Peyer's patch (tissue), 4 donors: ENCODE measurements around the gene DCP1A. TPM values are rescaled to one million over a fixed set of nuclear protein-coding genes. Genes with fewer than 3 reads are reported as not detected.
"Not testable (repeated sequence)": the region's sequence is repeated elsewhere in the genome, so short reads cannot be mapped to it uniquely, and the experiment has no call there.

Experiments used
- DNase-seq, 3 donors: peaks; one replicate each; pipeline ENCODE4 v3.0.0-alpha.2; 2017 to 2019
- H3K27ac ChIP-seq, 4 donors: fragments of 200-600 bp; sonication (generic); one replicate each; pipeline ENCODE4 v1.5.1; 2016 to 2019
- H3K27me3 ChIP-seq, 2 donors: fragments of 200-600 bp; sonication (generic); one replicate each; pipeline ENCODE4 v1.5.1; 2019
- H3K36me3 ChIP-seq, 3 donors: fragments of 200-600 bp; sonication (generic); one replicate each; pipeline ENCODE4 v1.5.1; 2016 to 2019
- H3K4me1 ChIP-seq, 4 donors: fragments of 200-600 bp; sonication (generic); one replicate each; pipeline ENCODE4 v1.5.1; 2016 to 2019
- H3K4me3 ChIP-seq, 4 donors: fragments of 200-600 bp; sonication (generic); 1 replicate in 3 of 4; 2 replicates in 1 of 4; pipeline ENCODE4 v1.5.1; 2016 to 2019; ENCODE audit warnings: mild to moderate bottlenecking in 1 of 4
- H3K9me3 ChIP-seq, 4 donors: fragments of 200-600 bp; sonication (generic); one replicate each; pipeline ENCODE4 v1.5.1; 2016 to 2019; ENCODE audit warnings: mild to moderate bottlenecking in 1 of 4
- POLR2A ChIP-seq, 2 donors: fragments of 450-650 bp; IDR thresholded peaks; one replicate each; pipeline ENCODE4 v1.5.1; 2017; ENCODE audit warnings: antibody characterized with exemption in 2 of 2, mild to moderate bottlenecking in 2 of 2, moderate library complexity in 2 of 2
- total RNA-seq, 4 donors: library from RNA; depleted of rRNA; stranded (reverse); fragments of >200 nt; gene quantifications; one replicate each; pipeline ENCODE4 v1.1.0, GENCODE V29; 2016
- TF ChIP-seq, protein P1 (sequence below), 6 experiments: fragments of 450-650 bp in 4 of 6; fragments of 200-600 bp in 2 of 6; sonication (generic) in 1 of 6; IDR thresholded peaks; one replicate each; pipeline ENCODE4 v1.5.1; 2017 to 2019; ENCODE audit warnings: antibody characterized with exemption in 6 of 6, mild to moderate bottlenecking in 3 of 6, moderate library complexity in 1 of 6

The DCP1A gene
- total RNA-seq, 4 donors from 2014 or later, result 14.0 to 31.4 (median 20.5) TPM

DNA sequence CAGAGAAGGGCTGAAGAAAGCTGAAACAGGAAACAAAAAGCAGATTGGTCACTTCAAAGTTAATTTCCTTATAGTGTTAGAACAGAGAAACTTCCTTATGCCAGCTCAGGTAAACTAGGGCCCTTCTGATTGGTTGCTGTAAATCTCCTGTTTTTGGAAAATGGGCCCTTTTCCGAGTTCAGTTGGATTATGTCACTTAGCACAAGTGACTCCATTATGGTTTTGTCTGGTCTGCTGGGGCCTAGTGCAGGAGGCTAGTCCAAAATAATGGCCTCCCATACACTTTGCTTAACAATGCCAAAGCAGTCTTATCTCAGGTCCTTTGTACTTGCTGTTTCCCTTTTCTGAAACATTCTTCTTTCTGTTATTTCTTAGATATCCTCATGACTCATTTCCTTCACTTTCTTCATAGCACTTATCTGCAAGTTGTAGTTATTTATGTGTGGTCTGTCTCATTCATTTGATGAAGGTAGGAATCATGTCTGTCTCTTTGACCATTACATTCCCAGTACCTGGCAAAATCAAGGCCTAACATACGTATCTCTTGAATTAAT, 7.7 kb upstream of the DCP1A start:
- Histone ChIP-seq H3K27ac (no peak overlapping the region), H3K4me3 (no peak overlapping the region), H3K36me3 (no peaks in the 10 kb centered on the region), H3K4me1 (no peaks in the 10 kb centered on the region), H3K27me3 (no peaks in the 10 kb centered on the region), H3K9me3 (no peaks in the 10 kb centered on the region)
- no peak for DNase-seq
- TF ChIP-seq, protein P1, sequence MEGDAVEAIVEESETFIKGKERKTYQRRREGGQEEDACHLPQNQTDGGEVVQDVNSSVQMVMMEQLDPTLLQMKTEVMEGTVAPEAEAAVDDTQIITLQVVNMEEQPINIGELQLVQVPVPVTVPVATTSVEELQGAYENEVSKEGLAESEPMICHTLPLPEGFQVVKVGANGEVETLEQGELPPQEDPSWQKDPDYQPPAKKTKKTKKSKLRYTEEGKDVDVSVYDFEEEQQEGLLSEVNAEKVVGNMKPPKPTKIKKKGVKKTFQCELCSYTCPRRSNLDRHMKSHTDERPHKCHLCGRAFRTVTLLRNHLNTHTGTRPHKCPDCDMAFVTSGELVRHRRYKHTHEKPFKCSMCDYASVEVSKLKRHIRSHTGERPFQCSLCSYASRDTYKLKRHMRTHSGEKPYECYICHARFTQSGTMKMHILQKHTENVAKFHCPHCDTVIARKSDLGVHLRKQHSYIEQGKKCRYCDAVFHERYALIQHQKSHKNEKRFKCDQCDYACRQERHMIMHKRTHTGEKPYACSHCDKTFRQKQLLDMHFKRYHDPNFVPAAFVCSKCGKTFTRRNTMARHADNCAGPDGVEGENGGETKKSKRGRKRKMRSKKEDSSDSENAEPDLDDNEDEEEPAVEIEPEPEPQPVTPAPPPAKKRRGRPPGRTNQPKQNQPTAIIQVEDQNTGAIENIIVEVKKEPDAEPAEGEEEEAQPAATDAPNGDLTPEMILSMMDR (IDR thresholded peaks at IDR 0.05), result no peak
- no peak for TF ChIP-seq POLR2A (IDR thresholded peaks at IDR 0.05)

DNA sequence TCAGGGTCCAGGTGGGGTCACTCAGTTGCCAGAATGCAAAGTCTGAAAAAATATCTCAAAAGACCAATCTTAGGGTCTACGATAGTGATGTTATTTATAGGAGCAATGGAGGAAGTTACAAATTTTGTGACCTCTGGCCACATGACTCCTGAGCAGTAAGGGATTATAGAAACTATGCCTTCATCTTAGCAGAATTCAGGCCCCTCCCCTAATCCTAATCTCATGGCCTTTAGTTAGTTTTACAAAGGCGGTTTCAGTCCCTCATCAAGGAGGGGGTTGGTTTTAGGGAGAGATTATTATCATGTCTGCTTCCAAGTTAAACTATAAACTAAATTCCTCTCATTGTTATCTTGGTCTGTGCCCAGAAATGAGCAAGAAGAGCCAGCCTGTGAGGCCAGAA, 5.9 kb upstream of the DCP1A start:
- Histone ChIP-seq H3K27ac (no peak overlapping the region), H3K4me1 (no peaks in the 10 kb centered on the region), H3K4me3 (no peak overlapping the region), H3K36me3 (no peaks in the 10 kb centered on the region), H3K27me3 (no peaks in the 10 kb centered on the region), H3K9me3 (no peaks in the 10 kb centered on the region)
- no peak for TF ChIP-seq POLR2A (IDR thresholded peaks at IDR 0.05)
- TF ChIP-seq, protein P1 (IDR thresholded peaks at IDR 0.05), result no peak
- no peak for DNase-seq

DNA sequence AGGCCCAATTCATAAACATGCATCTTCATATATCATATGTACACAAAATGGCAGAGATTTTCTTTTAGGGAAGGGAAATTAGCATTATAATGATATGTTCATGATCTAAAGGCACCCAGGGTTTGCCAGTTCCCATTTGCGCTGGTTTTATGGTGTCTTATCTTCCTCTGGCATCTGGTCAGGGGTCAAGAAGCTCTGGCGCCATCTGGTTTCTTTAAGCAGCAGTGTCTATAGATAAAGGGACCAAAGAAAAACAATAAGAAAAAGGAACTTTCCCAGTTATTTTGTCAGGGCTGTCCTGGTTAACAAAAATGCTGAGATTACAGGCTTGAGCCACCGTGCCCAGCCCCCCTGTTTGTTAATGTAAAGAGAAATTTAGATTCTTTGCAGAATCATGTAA, 3.3 kb upstream of the DCP1A start:
- peak in 1 of 3 donors; percentile 76 for DNase-seq

DNA sequence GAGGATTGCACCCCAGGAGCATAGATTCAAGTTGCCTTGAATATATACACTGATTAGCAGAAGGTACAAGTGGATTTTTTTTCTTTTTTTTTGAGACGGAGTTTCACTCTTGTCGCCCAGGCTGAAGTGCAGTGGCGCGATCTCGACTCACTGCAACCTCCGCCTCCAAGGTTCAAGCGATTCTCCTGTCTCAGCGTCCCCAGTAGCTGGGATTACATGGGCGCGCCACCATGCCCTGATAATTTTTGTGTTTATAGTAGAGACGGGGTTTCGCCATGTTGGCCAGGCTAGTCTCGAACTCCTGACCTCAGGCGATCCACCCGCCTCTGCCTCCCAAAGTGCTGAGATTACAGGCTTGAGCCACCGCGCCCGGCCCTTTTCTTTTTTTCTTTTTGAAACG, 775 bp upstream of the DCP1A start:
- not testable (repeated sequence) for H3K36me3 ChIP-seq, H3K9me3 ChIP-seq, DNase-seq, H3K27me3 ChIP-seq
- H3K4me3 ChIP-seq, result peak overlapping the region; percentile 66 to 97 (median 92)
- H3K27ac ChIP-seq, result peak overlapping the region; percentile 83 to 95 (median 92)
- H3K4me1 ChIP-seq, result peaks cover 0 to 17% (median 3%) of the 10 kb centered on the region in 4 donors

More for the DNA sequence above, 3.3 kb upstream of the DCP1A start:
- H3K27me3 ChIP-seq, result no peaks in the 10 kb centered on the region
- no peaks in the 10 kb centered on the region for H3K36me3 ChIP-seq
- H3K27ac ChIP-seq, result no peak overlapping the region
- H3K4me3 ChIP-seq, result no peak overlapping the region
- peaks cover 0 to 7% (median 3%) of the 10 kb centered on the region in 4 donors for H3K4me1 ChIP-seq
- TF ChIP-seq POLR2A (IDR thresholded peaks at IDR 0.05), result no peak
- TF ChIP-seq, protein P1 (IDR thresholded peaks at IDR 0.05), result peak in 3 of 6 experiments; percentile 65 to 73 (median 68)
- H3K9me3 ChIP-seq, result no peaks in the 10 kb centered on the region

DNA sequence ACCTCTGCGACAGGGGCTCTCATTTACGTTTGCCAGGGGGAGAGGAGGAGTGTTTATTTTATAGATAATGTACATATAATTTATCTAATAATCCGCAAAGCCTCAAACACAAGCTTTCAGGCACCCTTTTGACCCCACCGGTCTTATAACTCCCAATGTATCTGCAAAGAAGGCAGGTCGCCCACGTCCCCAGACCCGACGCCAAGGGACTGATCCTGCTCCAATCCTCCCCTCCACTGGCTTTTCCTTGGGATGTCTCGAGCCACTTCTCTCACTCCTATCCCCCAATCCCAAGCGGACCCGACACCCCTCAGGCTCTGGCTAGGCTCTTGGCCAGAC, 452 bp downstream of the DCP1A start:
- Histone ChIP-seq H3K9me3 (no peaks in the 10 kb centered on the region), H3K27me3 (no peaks in the 10 kb centered on the region), H3K36me3 (peaks cover 0 to 1% (median 0%) of the 10 kb centered on the region in 3 donors), H3K4me3 (peak overlapping the region; percentile 66 to 97 (median 92)), H3K4me1 (peaks cover 0 to 23% (median 3%) of the 10 kb centered on the region in 4 donors), H3K27ac (peak overlapping the region; percentile 83 to 95 (median 92))
- TF ChIP-seq, protein P1 (IDR thresholded peaks at IDR 0.05), result no peak
- DNase-seq, result no peak

DNA sequence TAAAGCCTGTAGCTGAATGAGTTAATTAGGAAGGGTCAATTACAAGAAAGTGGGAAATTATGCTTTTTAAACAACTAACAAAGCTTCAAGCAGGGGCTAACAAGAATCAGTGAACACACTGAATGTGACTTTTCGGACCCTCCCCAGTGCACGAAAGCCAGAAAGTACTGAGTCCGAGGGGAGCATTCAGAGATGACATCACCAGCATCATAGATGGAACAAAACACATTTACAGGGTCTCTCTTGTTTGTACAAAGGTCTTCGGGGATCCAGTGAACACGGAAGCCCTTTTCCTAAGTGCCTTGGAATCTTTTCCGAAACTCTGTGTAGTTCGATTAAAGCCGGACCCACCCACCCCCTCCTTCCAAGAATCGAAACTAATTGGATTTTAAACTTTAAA, 829 bp downstream of the DCP1A start:
- Histone ChIP-seq H3K27ac (peak overlapping the region; percentile 83 to 95 (median 92)), H3K36me3 (peaks cover 0 to 5% (median 0%) of the 10 kb centered on the region in 3 donors), H3K9me3 (no peaks in the 10 kb centered on the region), H3K4me3 (peak overlapping the region; percentile 66 to 97 (median 92)), H3K4me1 (peaks cover 0 to 23% (median 3%) of the 10 kb centered on the region in 4 donors), H3K27me3 (no peaks in the 10 kb centered on the region)
- TF ChIP-seq POLR2A (IDR thresholded peaks at IDR 0.05), result no peak
- DNase-seq, result no peak

DNA sequence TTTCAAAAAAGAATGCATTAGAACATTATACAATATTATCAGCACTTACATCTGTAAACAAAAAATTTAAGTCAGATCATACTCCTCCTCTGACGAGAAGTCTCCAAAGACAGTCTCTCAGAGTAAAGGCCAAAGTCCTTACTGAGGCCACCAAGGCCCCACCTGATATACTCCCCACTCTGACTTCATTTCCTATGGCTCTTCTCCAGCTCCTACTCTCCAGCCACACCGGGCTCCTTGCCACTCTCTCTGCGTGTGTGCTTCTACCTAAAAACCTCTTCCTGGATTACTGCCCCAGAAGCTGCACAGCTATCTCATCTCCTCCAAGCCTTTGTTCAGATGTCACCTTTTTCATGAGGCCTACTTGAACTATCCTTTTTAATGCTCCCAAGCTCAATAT, 5.0 kb downstream of the DCP1A start:
- H3K9me3 ChIP-seq, result no peaks in the 10 kb centered on the region
- peak overlapping the region in 1 of 4 donors; percentile 4 for H3K27ac ChIP-seq
- no peaks in the 10 kb centered on the region for H3K27me3 ChIP-seq
- TF ChIP-seq POLR2A (IDR thresholded peaks at IDR 0.05), result no peak
- TF ChIP-seq, protein P1 (IDR thresholded peaks at IDR 0.05), result no peak
- H3K36me3 ChIP-seq, result peaks cover 0 to 43% (median 0%) of the 10 kb centered on the region in 3 donors
- H3K4me1 ChIP-seq, result peaks cover 0 to 23% (median 3%) of the 10 kb centered on the region in 4 donors
- no peak overlapping the region for H3K4me3 ChIP-seq
- no peak for DNase-seq
